Endometrium (tissue), 2 donors: Measurements from ENCODE around the gene GCNT2.
"Not testable (repeated sequence)": the region's sequence is repeated elsewhere in the genome, so short reads cannot be mapped to it uniquely, and the experiment has no call there.

ENCODE experiments used
- FAIRE-seq: peaks from 2 replicates; lab custom pipeline; 2012; peaks lifted over from hg19 to GRCh38; lab: Jason Lieb, UNC
- donor health status: control.
- donor health status: control.

GCNT2 gene

DNA sequence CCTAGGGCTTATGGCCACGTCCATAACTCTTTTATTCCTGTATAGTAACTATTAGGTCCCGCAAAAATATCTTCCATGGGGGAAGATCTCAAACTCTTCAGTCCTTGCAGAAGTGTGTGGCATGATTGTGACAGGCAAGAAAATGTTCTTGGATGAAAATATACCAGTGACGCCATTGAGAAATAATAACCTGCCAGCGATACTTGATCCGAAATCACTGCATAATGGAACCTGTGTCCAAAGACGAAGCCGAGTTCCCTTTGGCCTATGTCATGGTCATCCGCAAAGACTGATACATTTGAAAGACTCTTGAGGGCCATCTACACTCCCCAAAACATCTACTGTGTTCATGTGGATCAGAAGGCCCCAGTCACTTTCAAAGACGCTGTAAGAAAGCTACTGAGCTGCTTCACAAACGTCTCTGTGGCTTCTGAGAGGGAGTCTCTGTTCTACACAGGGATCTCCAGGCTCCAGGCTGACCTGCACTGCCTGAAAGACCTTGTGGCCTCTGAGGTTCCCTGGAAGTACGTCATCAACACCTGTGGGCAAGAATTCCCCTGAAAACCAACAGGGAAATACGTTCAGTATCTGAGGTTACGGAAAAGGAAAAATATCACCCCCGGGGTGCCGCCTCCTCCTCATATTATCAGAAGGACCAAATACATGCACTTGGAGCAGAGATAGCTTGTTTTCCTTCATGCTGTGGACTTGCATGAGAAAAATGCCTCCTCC lies 6.9 kb upstream of the GCNT2 start:
- FAIRE-seq, result no peak

DNA sequence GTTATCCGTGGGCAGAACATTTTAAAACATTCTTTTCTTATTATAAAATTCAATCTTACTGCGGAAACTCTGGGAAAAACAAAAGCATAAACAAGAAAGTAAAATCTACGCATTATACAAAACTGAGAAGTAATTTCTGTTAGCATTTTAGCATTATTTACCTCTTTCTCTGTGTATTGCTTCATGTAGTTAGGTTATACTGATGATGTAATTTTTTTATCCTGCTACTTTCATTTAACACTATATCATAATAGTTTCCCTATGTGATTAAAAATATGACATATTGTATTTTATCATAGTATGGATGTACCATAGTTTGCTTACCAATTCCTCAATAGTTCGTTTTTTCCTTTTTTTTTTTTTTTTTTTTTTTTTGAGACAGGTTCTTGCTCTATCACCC lies 4.2 kb upstream of the GCNT2 start:
- no peak for FAIRE-seq

DNA sequence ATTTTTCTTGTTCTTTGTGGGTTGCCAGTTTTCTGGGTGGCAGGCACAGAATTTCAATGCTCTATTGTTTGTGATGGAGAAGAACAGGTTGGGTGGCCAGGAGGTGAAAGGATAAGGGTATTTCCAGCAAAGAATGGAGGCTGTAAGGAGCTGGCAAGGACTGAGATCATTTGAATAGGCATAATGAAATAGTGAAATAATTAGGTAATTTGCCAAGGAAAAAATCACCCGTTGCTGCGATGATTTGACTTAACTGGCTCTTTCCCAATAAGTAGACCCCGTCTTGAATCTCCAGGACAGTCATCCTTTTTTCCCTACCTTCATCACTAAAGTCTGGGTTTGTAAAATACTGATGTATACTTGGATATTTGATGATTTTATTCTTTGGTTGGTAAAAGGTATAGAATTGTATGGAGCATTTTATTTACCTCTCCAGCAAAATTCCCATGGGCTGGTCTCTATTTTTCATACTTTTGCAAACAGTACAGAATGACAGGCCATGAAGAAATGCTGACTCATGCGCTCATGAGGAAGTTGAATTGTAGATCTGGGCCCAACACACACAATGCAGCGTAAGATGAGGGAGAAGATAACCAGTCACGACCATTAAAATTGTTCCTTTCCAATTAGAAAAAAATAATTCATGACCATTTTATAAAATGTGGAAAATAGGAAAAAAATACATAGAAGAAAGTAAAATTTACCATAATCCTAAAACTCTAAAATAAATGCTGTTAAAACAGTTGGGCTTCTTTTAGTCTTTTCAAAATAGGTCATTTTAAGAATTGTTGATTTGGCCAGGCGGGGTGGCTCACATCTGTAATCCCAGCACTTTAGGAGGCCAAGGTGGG lies 2.4 kb upstream of the GCNT2 start:
- FAIRE-seq, result no peak

DNA sequence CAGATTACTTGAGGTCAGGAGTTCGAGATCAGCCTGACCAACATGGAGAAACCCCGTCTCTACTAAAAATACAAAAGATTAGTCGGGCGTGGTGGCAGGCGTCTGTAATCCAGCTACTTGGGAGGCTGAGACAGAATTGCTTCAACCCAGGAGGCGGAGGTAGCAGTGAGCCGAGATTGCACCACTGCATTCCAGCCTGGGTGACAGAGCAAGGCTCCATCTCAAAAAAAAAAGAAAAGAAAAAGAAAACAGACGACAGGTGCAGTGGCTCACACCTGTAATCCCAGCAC lies 1.8 kb upstream of the GCNT2 start:
- FAIRE-seq, result not testable (repeated sequence)

DNA sequence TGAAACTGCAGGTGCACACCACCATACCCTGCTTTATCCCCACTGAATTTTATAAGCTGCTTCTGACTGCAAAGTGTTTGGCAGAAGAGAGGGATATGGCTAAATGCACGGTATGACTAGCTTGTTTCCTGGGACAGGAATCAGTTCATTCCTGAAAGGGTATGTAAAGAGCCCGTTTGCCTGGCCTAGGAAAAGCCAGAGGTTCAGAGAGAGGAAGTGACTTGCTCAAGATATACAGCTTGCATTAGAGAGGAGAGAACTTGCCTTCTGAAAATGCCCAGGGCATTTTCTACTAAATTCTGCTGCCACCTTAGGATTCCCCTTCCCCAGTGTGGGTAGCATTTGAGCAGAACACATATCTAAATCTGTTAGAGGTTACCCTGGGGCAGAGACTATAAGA lies 683 bp upstream of the GCNT2 start:
- FAIRE-seq, result no peak

DNA sequence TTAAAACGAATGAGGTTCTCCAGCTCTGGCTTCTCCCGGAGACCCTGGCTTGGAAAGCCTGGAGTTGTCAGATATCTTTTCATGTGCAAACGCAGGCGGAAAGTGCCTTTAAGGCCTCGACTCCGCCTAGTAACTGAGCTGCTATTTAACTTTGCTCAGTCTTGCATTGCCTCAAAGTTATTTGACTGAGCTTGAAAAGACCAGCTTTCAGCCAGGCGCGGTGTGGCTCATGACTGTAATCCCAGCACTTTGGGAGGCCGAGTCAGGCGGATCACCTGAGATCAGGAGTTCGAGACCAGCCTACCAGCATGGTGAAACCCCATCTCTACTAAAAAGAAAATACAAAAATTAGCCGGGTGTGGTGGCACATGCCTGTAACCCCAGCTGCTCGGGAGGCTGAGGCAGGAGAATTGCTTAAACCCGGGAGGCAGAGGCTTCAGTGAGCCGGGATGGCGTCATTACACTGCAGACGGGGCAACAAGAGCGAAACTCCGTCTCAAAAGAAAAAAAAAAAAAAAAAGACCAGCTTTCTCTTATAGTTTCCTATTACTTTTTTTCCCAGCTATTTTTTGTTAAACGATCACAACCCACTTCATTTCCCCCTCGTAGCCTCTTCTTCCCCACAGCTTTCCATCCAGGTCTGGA lies 1.9 kb downstream of the GCNT2 start:
- no peak for FAIRE-seq

DNA sequence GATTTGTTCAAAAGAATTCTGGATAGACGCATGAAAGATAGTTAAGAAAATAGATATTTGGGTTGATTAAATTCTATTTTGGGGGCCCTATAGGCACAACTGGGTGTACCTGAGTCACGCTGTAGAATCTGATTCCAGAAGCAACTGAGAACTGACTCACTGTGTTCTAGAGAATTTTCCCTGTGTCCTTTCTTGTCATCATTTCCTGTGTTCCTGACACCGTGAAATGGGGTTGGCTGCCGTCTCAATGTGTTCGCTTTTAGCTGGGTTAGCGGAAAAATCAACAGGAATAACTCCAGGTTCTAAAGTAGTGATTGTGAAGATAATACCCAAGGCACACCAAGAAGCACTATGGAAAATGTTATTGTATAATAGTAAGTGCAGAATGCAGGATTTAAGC lies 5.0 kb downstream of the GCNT2 start:
- FAIRE-seq, result no peak

DNA sequence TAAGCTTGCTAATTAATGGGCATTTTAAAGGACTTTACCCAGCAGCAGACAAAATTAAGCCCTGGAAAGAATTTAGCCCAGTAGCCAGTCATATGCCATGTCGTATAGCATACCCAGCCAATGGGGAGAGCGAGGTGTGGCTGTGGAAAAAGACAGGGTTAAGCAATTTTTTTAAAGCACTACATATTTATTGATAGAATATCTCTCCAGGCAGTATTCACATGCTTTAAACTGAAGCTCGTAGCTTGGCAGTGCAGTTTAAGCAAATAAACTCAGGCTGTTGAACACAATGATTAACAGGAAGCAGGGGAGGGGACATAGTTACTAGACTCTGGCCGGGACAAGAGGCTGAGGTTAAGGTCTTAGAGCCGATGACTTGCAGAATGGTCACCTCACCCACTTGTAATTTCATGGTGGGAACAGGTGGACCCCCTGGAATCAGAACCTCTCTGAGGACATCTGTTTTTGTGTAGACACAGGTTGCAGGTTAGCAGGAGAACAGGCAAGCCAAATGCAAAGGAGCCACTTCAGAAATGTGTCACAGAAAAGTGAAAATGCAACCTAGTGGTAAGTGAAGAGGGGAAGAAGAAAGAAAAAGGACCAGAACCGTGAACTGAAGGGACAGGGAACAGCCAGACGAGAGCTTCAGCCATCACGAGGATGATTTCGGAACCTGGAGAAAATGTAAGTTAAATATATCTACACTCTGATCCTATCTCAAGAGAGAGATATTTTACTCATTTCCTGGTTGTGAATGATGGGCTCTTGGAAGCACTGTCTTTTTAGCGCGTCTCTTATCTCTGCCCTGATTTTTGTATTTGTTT lies 7.2 kb downstream of the GCNT2 start:
- FAIRE-seq, result no peak

DNA sequence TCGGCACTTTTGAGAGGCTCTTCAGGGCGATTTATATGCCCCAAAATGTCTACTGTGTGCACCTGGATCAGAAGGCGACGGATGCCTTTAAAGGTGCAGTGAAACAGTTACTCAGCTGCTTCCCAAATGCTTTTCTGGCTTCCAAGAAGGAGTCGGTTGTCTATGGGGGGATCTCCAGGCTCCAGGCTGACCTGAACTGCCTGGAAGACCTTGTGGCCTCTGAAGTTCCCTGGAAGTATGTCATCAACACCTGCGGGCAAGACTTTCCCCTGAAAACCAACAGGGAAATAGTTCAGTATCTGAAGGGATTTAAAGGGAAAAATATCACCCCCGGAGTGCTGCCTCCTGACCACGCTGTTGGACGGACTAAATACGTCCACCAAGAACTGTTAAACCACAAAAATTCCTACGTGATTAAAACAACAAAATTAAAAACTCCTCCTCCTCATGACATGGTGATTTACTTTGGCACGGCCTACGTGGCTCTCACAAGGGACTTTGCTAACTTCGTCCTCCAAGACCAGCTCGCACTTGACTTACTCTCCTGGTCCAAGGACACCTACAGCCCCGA lies 8.2 kb downstream of the GCNT2 start:
- FAIRE-seq, result no peak

DNA sequence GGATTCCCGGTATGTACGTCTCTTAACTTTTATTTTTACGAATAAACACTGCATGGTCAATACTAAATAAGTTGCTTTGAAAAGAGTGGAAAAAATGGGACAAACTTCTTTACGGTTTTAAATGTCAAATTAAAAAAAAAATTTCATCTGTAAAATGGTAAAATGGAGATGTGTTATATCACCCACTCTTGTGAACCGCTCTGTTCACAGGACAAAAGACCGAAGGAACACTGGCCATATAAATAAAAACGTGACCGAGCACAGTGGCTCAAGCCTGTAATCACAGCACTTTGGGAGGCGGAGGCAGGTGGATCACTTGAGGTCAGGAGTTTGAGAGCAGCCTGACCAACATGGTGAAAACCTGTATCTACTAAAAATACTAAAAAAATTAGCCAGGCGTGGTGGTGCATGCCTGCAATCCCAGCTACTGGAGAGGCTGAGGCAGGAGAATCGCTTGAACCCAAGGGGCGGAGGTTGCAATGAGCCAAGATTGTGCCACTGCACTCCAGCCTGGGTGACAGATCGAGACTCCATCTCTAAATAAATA lies 8.8 kb downstream of the GCNT2 start:
- FAIRE-seq, result not testable (repeated sequence)

DNA sequence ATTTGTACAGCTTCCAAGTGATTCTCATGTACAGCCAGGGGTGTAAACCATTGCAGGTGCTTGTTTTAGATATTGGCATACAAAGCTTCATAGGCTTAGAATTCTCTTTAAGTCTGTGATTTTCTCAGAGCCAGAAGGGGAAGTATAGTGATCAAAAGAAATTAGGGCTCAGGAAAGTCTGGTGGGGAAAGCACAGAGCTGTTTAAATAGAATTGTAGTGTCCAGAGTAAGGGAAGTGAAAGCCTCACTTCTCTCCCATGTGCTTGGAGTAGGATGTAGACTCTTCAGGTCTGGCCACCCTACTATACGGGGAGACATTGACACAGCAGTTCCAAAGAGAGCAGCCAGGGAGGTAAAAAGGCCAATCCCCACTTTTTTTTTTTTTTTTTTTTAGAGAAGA lies 10.4 kb downstream of the GCNT2 start:
- FAIRE-seq, result no peak

DNA sequence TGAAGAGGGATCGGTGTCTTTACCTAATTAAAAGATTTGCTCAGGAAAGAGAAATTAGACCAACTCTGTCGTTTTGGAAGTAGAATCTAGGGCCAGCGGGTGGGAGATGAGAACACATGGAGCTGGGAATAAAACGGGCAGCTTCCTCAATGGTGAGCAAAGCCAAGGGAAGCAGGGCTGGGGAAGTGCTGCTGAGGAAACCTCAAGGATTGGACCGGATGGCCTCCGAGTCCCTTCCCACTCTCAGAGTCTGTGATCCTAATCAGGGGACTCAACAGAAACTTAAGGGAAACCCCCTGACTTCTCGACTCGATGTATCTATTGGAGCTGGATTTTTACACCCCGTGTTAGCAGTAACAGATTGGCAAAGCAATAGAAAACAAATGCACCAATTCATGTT lies 10.8 kb downstream of the GCNT2 start:
- FAIRE-seq, result no peak

DNA sequence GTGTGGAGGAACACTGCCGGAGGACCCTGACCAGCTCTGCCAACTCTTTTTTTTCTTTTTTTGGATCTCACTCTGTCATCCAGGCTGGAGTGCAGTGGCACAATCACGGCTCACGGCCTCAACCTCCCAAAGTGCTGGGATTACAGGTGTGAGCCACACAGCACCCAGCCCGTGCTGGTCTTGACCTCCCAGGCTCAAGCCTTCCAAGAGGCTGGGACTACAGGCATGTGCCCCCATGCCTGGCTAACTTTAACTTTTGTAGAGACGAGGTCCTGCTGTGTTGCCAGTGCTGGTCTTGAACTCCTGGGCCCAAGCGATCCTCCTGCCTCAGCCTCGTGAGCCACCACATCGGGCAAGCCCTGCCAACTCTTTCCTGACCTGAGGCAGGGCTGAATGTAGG lies 11.2 kb downstream of the GCNT2 start:
- FAIRE-seq, result no peak

DNA sequence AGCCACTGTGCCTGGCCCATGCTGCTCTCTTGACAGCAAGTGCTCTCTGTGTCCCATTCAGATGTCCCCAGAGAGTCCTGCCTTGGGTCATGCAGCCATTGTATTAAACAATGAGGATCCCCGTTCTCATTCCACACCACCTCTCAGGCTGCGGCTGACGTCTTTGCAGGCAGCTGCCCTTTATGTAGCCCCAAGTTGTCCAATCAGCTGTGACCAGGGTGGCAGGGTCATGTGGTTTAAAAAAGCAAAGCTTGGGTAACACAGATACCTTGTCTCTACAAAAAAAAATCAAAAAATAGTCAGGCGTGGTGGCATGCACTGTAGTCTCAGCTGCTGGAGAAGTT lies 13.2 kb downstream of the GCNT2 start:
- FAIRE-seq, result no peak

DNA sequence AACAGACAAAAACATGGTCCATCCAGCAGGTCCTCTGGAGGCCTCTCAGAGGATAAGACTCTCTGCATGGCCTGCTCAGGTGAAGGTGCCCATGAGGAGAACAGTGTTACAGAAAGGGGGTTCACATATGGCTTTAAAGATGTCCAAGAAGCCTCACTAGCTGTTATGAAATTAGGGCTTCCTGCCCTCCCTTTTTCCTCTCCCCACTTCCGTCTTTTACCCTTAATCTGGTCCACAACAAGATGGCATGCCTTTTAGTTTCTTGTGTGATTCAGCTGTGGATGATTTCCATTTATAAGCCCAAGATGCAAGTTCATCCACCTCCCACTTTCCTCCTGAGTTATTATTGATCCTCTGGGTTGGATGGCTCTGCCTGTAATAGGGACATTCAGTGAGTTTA lies 14.0 kb downstream of the GCNT2 start:
- FAIRE-seq, result no peak

DNA sequence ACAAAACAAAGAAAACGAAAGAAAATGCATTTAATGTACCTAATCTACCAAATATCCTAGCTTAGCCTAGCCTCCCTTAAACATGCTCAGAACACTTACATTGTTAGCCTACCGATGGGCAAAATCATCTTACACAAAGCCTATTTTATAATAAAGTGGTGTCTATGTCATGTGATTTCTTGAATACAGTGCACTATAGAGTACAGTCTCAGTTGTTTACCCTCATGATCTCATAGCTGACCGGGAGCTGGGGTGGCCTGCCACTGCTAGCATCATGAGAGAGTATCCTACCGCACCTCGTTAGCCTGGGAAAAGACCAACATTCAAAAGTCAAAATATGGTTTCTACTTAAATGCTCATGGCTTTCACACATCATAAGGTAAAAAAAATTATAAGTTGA lies 16.6 kb downstream of the GCNT2 start:
- FAIRE-seq, result no peak

DNA sequence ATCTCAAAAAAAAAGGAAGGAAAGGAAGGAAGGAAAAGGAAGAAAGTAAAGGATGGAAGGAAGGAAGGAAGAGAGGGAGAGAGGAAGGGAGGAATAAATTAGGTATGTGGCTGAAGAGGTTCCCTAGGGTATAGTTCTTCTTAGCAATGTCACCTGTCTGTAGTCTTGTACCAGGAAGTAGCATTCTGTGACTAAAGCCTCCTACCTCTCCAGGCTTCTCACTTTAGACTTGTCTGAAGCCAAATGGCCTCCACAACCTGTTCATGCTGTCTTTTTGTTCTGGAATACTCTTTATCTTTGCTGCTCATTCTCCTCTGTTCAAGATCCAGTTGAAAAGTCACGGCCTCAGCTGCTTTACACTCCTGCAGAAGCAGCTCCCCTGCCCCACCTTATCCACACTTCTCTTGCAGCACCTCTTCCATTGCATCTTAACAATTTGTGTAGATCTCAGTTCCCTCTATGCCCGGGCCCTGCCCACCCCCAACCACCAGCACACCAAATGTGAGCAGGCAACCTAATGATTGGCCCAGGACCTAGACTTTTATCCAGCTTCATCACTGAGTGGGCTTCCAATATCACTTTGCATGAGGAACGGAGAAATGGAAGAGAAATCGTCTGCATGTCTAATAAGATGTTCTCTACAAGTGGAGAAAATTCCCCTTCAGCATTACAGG lies 19.1 kb downstream of the GCNT2 start:
- FAIRE-seq, result no peak

DNA sequence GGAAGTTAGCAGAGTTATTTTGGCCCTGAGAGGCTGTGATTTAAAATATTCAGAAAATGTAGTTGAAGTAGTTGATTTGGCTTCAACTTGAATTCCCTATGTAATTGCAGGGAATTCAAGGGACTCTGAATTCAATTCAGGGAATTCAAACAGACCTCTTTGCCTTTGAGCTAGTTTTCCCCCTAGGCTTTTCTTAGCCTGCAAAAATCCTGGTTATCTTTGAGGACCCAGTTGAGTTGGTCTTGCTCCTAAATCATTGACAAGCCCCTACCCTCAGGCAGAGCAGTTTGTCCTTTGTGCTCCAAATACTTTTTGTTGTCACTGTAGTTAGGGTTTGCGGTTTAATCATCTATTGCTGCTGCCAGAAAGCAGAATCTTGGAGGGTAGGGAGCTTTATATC lies 20.4 kb downstream of the GCNT2 start:
- FAIRE-seq, result no peak

DNA sequence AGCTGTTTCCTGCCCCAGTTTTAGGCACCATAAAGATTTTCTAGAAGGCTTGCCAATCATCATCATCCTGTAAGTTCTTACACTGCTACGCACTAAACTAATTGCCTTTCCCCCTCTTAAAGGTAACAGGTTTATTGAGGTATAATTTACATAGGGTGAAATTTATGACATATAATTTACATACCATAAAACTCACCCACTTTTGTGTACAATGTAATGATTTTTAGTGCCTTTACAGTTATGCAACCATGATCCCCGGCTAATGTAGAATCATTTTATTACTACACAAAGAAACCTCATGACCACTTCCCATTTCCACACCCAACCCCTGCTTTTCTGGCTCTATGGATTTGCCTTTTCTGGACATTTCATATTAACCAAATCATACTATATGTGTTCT lies 21.1 kb downstream of the GCNT2 start:
- FAIRE-seq, result no peak

DNA sequence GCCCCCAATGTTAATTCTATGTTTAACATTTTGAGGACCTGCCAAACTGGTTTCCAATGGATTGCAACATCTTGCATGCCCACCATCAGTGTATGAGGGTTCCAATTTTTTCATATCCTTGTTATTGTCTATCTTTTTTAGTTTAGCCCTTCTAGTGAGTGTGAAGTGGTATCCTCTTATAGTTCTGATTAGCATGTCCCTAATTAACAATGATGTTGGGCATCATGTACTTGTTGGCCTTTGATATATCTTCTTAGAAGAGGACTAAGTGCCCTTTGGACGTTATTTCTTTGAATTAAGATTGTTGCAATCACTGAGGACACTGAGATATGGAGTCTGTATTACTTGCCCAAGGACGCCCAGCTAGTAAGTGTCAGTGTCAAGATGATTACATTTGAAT lies 22.3 kb downstream of the GCNT2 start:
- FAIRE-seq, result no peak

DNA sequence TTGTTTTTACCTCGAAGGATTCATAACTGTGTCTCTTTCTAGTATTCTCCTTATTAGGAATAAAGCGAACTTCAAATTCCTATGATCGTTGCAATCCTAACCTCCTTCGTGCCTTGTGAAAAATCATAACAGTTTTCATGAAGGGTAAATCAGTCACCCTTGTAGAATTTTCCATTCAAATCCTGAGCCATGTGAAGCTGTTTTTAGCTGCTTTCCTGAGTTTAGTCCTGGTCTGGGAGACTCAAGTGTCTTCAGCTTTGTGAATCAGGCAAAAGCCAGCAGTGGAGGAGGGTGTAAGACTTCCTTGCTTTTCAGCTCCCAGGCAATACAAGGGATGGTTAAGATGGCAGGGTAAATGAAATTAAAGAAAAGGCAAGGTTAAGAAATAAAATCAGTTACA lies 24.3 kb downstream of the GCNT2 start:
- FAIRE-seq, result no peak

DNA sequence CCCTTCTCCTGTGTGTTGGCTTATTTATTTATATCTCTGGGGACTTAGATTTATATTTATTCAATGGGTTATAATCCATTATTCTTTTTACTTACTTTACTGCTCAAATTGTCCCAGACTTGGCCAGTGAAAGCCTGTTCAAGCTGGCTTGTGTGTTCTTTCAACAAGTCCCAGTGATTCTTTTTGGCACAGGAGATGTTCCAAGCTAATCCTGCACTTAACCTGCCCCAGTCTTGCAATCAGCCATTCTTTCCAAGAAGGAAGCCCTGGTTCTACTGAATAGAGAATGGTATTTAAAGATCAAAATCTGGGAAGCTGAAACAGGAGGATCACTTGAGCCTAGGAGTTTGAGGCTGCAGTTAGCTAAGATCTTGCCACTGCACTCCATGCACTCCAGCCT lies 26.7 kb downstream of the GCNT2 start:
- FAIRE-seq, result no peak
